GM20000 (cell line): ENCODE data around the gene ZBTB4.

ENCODE experiments used
- DNase-seq: peaks from one replicate; pipeline ENCODE4 v3.0.0; 2012; ENCODE audit warnings: low spot score
- CTCF ChIP-seq: IDR thresholded peaks from 2 replicates; pipeline ENCODE4 v1.5.1; 2012; ENCODE audit warnings: mild to moderate bottlenecking, control low read depth; ENCODE audit errors: extremely low read depth, missing control alignments

Gene ZBTB4

DNA sequence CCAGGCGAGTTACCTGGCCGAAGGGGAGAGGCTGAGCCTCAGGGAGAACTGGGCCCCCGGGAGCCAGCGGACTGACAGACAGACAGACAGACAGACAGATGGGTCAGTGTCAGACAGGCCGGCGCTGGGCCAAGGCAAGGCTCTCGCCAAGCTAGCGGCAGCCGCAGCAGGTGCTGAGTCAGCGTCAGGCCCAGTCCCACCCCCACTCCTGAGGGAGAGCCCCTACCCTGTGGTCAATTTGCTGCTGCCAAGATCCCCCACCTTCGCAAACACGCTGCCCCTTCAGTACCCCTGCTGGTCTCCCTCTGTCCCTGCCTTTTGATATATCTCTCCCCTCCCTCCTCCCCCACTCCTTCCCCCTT, 38.6 kb downstream of the ZBTB4 start:
- no peak for TF ChIP-seq CTCF
- DNase-seq, result peak; percentile 80

- TF ChIP-seq CTCF, result no peak
- DNase-seq, result peak; percentile 81
Observed at GRCh38 chr17:7440113-7440833, 39.2 kb downstream of the ZBTB4 start.

- no peak for DNase-seq
- no peak for TF ChIP-seq CTCF
Observed at GRCh38 chr17:7439462-7440112, 39.8 kb downstream of the ZBTB4 start, which contains the start of gene FGF11. FGF11 (plus strand) TSS chr17:7439512; CDS start chr17:7439621, 109 bp downstream.

DNA sequence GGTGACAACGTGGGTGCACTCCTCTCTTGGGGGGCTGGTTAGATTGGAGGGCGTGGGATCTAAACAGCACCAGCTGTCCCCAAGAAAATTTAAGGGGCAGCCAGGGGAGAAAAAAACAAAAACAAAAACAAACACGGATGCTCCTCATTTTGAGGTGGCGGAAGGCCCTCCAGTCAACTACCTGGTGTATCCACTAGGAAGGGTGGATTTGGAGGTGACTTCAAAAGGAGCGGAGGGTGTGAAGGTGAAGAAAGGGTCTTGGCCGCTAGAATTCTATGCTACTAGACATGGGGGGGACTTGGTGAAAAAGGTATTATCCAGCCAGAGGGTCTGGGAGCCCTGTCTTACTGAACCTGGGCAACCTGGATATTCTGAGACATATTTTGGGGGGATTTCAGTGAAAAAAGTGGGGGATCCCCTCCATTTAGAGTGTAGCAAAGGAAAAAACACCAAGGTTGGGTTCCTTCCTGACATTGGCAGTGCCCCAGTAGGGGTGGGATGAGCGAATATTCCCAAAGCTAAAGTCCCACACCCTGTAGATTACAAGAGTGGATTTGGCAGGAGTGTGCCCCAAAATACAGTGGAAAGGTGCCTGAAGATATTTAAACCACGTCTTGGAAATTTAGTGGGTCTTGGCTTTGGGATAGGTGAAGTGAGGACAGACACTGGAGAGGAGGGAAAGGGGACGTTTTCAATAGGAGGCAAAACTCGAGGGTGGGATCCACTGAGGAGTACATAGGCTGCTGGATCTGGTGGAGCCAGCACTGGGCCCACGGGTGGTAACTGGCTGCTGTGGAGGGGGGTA, 40.6 kb downstream of the ZBTB4 start:
- TF ChIP-seq CTCF, result no peak
- no peak for DNase-seq

DNA sequence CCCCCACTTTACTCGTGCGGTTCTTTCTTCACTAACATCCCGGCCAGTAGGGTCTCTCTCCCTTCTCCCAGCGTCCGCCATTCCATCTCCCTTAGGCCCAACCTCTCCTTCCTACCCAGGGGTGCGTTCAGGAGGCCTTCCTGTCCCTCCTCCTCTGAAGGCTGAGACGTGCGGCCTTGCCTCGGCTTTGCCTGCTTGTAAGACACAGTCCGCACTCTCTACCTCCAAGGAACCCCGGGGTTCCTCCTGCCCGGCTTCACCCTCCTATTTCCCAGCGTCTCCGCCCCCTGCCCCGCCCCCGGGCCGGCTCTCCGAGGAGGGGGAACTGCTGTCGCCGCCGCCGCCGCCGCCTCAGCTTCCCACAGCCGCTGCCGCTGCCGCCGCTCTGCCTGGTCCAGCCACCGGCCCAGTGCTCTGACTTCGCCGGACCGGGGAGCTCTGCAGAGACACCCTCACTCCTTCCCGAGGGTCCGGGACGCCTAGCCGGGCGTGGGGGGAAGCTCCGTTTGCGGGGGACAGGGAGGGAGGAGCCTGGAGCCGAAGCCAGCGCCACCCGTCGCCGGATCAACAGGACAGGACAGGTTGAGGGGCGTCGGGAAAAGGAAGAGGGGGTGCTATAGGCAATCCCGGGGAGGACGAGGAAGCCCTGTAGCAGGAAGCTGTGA, 41.3 kb downstream of the ZBTB4 start:
- peak; percentile 69 for DNase-seq
- peak; percentile 6 for TF ChIP-seq CTCF

- no peak for DNase-seq
- TF ChIP-seq CTCF, result no peak
Observed at GRCh38 chr17:7437369-7437863, 42.0 kb downstream of the ZBTB4 start.
